ENCODE data around the gene FKRP. TPM values are rescaled to one million over a fixed set of nuclear protein-coding genes. Genes with fewer than 3 reads are reported as not detected.

The FKRP gene
- total and polyA plus RNA-seq, 2 of the 13 experiments (the other 11 are each of a cell fraction or from before 2014, with no cell fraction given): 7.3 to 9.8 TPM

DNA sequence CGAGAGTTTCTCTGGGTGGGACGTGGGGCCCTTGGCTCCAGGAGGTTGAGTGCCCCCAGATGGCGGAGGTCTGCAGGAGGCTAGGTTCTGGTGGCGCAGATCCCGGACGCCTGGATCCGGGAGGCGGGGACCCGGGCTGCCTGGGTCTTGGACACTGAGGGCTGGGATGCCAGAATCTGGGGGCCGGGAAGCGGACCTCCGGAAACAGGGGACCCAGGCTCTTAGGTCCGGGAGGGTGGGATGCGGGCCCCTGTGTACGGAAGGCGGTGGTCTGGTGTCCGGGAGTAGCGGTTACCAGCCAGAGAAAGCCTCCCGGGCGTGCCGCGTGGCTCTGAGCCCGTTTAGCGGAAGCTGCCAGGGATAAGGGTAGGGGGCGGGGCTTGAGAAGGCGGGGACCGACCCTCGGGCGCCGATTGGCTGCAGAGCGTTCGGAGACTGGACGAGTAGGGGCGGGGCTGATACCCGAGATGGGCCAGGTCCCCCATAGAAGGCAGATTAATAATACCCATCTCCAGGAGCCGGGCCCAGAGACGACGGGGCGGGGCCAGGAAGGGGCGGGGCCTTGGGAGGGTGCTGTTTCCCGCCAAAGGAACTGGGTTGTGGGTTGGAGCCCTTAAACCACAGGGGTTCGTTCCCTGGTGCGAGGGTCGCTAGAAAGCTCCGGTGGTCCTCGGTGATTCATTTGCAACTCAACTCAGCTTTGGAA lies 42.6 kb downstream of the FKRP start, which contains the start of gene SLC1A5 (continued):
- TF ChIP-seq, protein P1, sequence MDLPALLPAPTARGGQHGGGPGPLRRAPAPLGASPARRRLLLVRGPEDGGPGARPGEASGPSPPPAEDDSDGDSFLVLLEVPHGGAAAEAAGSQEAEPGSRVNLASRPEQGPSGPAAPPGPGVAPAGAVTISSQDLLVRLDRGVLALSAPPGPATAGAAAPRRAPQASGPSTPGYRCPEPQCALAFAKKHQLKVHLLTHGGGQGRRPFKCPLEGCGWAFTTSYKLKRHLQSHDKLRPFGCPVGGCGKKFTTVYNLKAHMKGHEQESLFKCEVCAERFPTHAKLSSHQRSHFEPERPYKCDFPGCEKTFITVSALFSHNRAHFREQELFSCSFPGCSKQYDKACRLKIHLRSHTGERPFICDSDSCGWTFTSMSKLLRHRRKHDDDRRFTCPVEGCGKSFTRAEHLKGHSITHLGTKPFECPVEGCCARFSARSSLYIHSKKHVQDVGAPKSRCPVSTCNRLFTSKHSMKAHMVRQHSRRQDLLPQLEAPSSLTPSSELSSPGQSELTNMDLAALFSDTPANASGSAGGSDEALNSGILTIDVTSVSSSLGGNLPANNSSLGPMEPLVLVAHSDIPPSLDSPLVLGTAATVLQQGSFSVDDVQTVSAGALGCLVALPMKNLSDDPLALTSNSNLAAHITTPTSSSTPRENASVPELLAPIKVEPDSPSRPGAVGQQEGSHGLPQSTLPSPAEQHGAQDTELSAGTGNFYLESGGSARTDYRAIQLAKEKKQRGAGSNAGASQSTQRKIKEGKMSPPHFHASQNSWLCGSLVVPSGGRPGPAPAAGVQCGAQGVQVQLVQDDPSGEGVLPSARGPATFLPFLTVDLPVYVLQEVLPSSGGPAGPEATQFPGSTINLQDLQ (CRISPR knock-in tag; IDR thresholded peaks at IDR 0.05): no peak
- TF ChIP-seq ZNF772 (CRISPR knock-in tag; IDR thresholded peaks at IDR 0.05) (no peak), BRF2 (CRISPR knock-in tag; IDR thresholded peaks at IDR 0.05) (0 out of 2 replicates have a peak, but pooled peaks have one; percentile 58), PAF1 (CRISPR knock-in tag; IDR thresholded peaks at IDR 0.05) (no peak), REST (IDR thresholded peaks at IDR 0.05; ENCODE audit: borderline replicate concordance in 1 of 2, low read depth in 1 of 2, low read length in 2 of 2) (peak in 1 of 2 experiments; percentile 83; a peak in 2 of 4 replicates), ZFP91 (CRISPR knock-in tag; IDR thresholded peaks at IDR 0.05; ENCODE audit: borderline replicate concordance) (peak; percentile 65; the same call in 1 of the 2 replicates), MED8 (CRISPR knock-in tag; IDR thresholded peaks at IDR 0.05; ENCODE audit: insufficient replicate concordance) (no peak), BRD4 (CRISPR knock-in tag; IDR thresholded peaks at IDR 0.05) (no peak), ZNF672 (CRISPR knock-in tag; IDR thresholded peaks at IDR 0.05) (no peak), ZNF83 (CRISPR knock-in tag; IDR thresholded peaks at IDR 0.05; ENCODE audit: borderline replicate concordance) (no peak), ZFP82 (CRISPR knock-in tag; IDR thresholded peaks at IDR 0.05; ENCODE audit: borderline replicate concordance) (peak; percentile 88; the same call in 1 of the 2 replicates), ZNF337 (CRISPR knock-in tag; IDR thresholded peaks at IDR 0.05; ENCODE audit: borderline replicate concordance, low read depth) (no peak), MEIS2 (CRISPR knock-in tag; IDR thresholded peaks at IDR 0.05) (0 out of 2 replicates have a peak, but pooled peaks have one; percentile 56), MAX (IDR thresholded peaks at IDR 0.05) (peak; percentile 97), PRPF4 (IDR thresholded peaks at IDR 0.05; ENCODE audit: low read depth, low read length, poor library complexity, severe bottlenecking) (no peak), MYNN (CRISPR knock-in tag; IDR thresholded peaks at IDR 0.05; ENCODE audit: low read depth) (no peak)
- TF ChIP-seq, protein P2, sequence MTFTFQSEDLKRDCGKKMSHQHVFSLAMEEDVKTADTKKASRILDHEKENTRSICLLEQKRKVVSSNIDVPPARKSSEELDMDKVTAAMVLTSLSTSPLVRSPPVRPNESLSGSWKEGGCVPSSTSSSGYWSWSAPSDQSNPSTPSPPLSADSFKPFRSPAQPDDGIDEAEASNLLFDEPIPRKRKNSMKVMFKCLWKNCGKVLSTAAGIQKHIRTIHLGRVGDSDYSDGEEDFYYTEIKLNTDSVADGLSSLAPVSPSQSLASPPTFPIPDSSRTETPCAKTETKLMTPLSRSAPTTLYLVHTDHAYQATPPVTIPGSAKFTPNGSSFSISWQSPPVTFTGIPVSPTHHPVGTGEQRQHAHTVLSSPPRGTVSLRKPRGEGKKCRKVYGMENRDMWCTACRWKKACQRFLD (CRISPR knock-in tag; IDR thresholded peaks at IDR 0.05; ENCODE audit: borderline replicate concordance): no peak; the same call in 1 of the 2 replicates
